ENCODE data around the gene EFNA2.
"Not testable (repeated sequence)": the region's sequence is repeated elsewhere in the genome, so short reads cannot be mapped to it uniquely, and the experiment has no call there.

Gene EFNA2

GRCh38 chr19:1241417-1242095 lies 44.1 kb upstream of the EFNA2 start, which contains the start of gene ATP5F1D:
ATP5F1D (plus strand) TSS chr19:1241751; CDS start chr19:1241851, 100 bp downstream.
- ATAC-seq = peak; percentile 68
- TF ChIP-seq ZFP30 (CRISPR knock-in tag; IDR thresholded peaks at IDR 0.05) (no peak), ZFP3 (CRISPR knock-in tag; IDR thresholded peaks at IDR 0.05) (peak; percentile 83; the same call in 1 of the 2 replicates)

GRCh38 chr19:1243768-1244692 lies 41.6 kb upstream of the EFNA2 start:
- ATAC-seq = peak; percentile 59
- TF ChIP-seq TOX (CRISPR knock-in tag; IDR thresholded peaks at IDR 0.05; ENCODE audit: borderline replicate concordance) (no peak), PATZ1 (CRISPR knock-in tag; IDR thresholded peaks at IDR 0.05; ENCODE audit: borderline replicate concordance) (no peak), ZNF565 (CRISPR knock-in tag; conservative IDR thresholded peaks at IDR 0.05; ENCODE audit: low read depth) (no peak), BACH2 (CRISPR knock-in tag; IDR thresholded peaks at IDR 0.05; ENCODE audit: borderline replicate concordance) (no peak)

DNA sequence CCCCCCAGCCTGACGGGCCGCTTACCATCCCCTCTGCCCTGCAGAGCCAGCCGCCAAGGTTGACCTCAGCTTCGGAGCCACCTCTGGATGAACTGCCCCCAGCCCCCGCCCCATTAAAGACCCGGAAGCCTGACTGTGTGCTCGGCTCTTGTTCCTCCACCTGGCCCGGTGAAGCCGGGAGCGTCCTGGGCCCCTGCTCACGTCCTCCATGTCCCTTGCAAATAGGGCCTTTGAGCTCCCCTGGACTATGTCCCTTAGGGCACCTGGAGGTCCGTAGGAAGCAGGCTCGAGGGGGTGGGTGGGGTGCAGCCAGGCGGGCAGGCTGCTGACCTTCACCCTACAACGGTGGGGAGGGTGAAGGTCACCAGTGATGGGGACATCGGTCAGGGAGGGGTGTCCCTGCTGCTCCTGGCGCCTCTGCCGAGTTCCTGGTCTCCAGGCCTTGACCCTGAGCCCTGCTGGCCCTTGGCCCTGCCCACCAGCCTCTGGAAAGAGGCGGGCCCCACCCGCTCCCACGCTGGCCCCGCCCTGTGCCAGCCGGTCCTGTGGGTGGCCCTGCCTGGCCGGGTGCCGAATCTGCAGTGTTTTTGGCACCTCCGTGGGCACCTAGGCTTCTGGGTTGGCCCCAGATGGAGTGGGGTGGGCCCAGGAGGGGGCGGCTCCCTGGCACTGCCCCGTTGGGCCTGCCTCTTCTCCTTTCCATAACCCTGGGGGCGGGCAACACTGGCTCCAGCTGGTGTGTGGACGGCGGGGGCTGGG lies 40.8 kb upstream of the EFNA2 start:
- TF ChIP-seq ZNF70 (CRISPR knock-in tag; IDR thresholded peaks at IDR 0.05) = no peak
- no peak for TF ChIP-seq CREB5 (CRISPR knock-in tag; IDR thresholded peaks at IDR 0.05; ENCODE audit: low read depth)

GRCh38 chr19:1245494-1246264 lies 40.0 kb upstream of the EFNA2 start:
- ATAC-seq = no peak
- TF ChIP-seq CREB5 (CRISPR knock-in tag; IDR thresholded peaks at IDR 0.05; ENCODE audit: low read depth) = no peak
- TF ChIP-seq TCF4 (CRISPR knock-in tag; IDR thresholded peaks at IDR 0.05; ENCODE audit: borderline replicate concordance) = no peak
- no peak for TF ChIP-seq PATZ1 (CRISPR knock-in tag; IDR thresholded peaks at IDR 0.05; ENCODE audit: borderline replicate concordance)
- no peak for TF ChIP-seq TOX (CRISPR knock-in tag; IDR thresholded peaks at IDR 0.05; ENCODE audit: borderline replicate concordance)
- no peak for TF ChIP-seq ZNF565 (CRISPR knock-in tag; conservative IDR thresholded peaks at IDR 0.05; ENCODE audit: low read depth)
- no peak for TF ChIP-seq ISL1 (CRISPR knock-in tag; IDR thresholded peaks at IDR 0.05)
- TF ChIP-seq RARB (CRISPR knock-in tag; IDR thresholded peaks at IDR 0.05) = no peak
- TF ChIP-seq ZNF70 (CRISPR knock-in tag; IDR thresholded peaks at IDR 0.05) = no peak
- no peak for TF ChIP-seq OSR1 (CRISPR knock-in tag; IDR thresholded peaks at IDR 0.05)

More for the DNA sequence above, 40.8 kb upstream of the EFNA2 start:
- no peak for ATAC-seq

GRCh38 chr19:1246265-1247087 lies 39.2 kb upstream of the EFNA2 start:
- ATAC-seq = not testable (repeated sequence)
